GM19468 (cell line): ENCODE results near the gene XIRP2.

ENCODE experiments used
- ATAC-seq: cut with Tn5 transposase; IDR thresholded peaks from one replicate; pipeline ENCODE4 v1.9.1; 2021; ENCODE audit warnings: mild to moderate bottlenecking, moderate library complexity, moderate number of reproducible peaks; ENCODE audit not compliant: unreplicated experiment; ENCODE audit errors: extremely low read depth

Gene XIRP2

GRCh38 chr2:167126165-167126564 lies 237.9 kb downstream of the XIRP2 start:
- no peak for ATAC-seq

GRCh38 chr2:167127135-167127534 lies 238.9 kb downstream of the XIRP2 start:
- ATAC-seq: no peak

- ATAC-seq: no peak
Measured at GRCh38 chr2:167128130-167128529, 239.8 kb downstream of the XIRP2 start.

- ATAC-seq: no peak
Measured at GRCh38 chr2:167132066-167132465, 243.8 kb downstream of the XIRP2 start.

GRCh38 chr2:167132906-167133555 lies 244.8 kb downstream of the XIRP2 start:
- no peak for ATAC-seq

- no peak for ATAC-seq
Measured at GRCh38 chr2:167133614-167134013, 245.3 kb downstream of the XIRP2 start.

GRCh38 chr2:167134381-167135072 lies 246.2 kb downstream of the XIRP2 start:
- ATAC-seq: no peak

GRCh38 chr2:167135706-167136105 lies 247.4 kb downstream of the XIRP2 start:
- ATAC-seq: no peak

- ATAC-seq: no peak
Measured at GRCh38 chr2:167136879-167137596, 248.8 kb downstream of the XIRP2 start.

- no peak for ATAC-seq
Measured at GRCh38 chr2:167140330-167140729, 252.1 kb downstream of the XIRP2 start.

- ATAC-seq: no peak
Measured at GRCh38 chr2:167140767-167141166, 252.5 kb downstream of the XIRP2 start.

GRCh38 chr2:167142554-167142953 lies 254.3 kb downstream of the XIRP2 start:
- no peak for ATAC-seq

- no peak for ATAC-seq
Measured at GRCh38 chr2:167144179-167144898, 256.1 kb downstream of the XIRP2 start.

- no peak for ATAC-seq
Measured at GRCh38 chr2:167147271-167147941, 259.1 kb downstream of the XIRP2 start.

- ATAC-seq: no peak
Measured at GRCh38 chr2:167151894-167152293, 263.6 kb downstream of the XIRP2 start.

- no peak for ATAC-seq
Measured at GRCh38 chr2:167157523-167157922, 269.2 kb downstream of the XIRP2 start.

- ATAC-seq: no peak
Measured at GRCh38 chr2:167177196-167177595, 288.9 kb downstream of the XIRP2 start.

- no peak for ATAC-seq
Measured at GRCh38 chr2:167181134-167181533, 292.9 kb downstream of the XIRP2 start.

GRCh38 chr2:167181688-167182087 lies 293.4 kb downstream of the XIRP2 start:
- ATAC-seq: no peak

- no peak for ATAC-seq
Measured at GRCh38 chr2:167182403-167182802, 294.1 kb downstream of the XIRP2 start.
